ENCODE results near the gene GP1BB.

GP1BB gene

GRCh38 chr22:19739911-19740449 lies 16.6 kb downstream of the GP1BB start:
- TF ChIP-seq CTCF (IDR thresholded peaks at IDR 0.05; ENCODE audit: unreplicated experiment in 3 of 3), result no peak
- peaks cover 32% of the 10 kb centered on the region for H3K27me3 Mint-ChIP-seq (ENCODE audit: low read depth)
- no peaks in the 10 kb centered on the region for H3K9me3 Mint-ChIP-seq
- H3K4me1 Mint-ChIP-seq, result peaks cover 23% of the 10 kb centered on the region
- no peak overlapping the region for H3K4me3 Mint-ChIP-seq
- no peak overlapping the region for H3K27ac Mint-ChIP-seq
- H3K36me3 Mint-ChIP-seq (ENCODE audit: low read depth), result no peaks in the 10 kb centered on the region

- no peak for TF ChIP-seq CTCF (IDR thresholded peaks at IDR 0.05; ENCODE audit: unreplicated experiment in 3 of 3)
- no peaks in the 10 kb centered on the region for H3K36me3 Mint-ChIP-seq (ENCODE audit: low read depth)
- peaks cover 27% of the 10 kb centered on the region for H3K27me3 Mint-ChIP-seq (ENCODE audit: low read depth)
- H3K9me3 Mint-ChIP-seq, result no peaks in the 10 kb centered on the region
- H3K27ac Mint-ChIP-seq, result no peak overlapping the region
- peaks cover 24% of the 10 kb centered on the region for H3K4me1 Mint-ChIP-seq
- H3K4me3 Mint-ChIP-seq, result no peak overlapping the region
These were observed 17.2 kb downstream of the GP1BB start for GRCh38 chr22:19740586-19740985.

GRCh38 chr22:19741053-19741452 lies 17.7 kb downstream of the GP1BB start:
- no peaks in the 10 kb centered on the region for H3K9me3 Mint-ChIP-seq
- H3K4me1 Mint-ChIP-seq, result peaks cover 24% of the 10 kb centered on the region
- H3K27me3 Mint-ChIP-seq (ENCODE audit: low read depth), result peaks cover 24% of the 10 kb centered on the region
- no peaks in the 10 kb centered on the region for H3K36me3 Mint-ChIP-seq (ENCODE audit: low read depth)
- no peak for TF ChIP-seq CTCF (IDR thresholded peaks at IDR 0.05; ENCODE audit: unreplicated experiment in 3 of 3)
- H3K27ac Mint-ChIP-seq, result peak overlapping the region in 1 of 3 experiments; percentile 59
- no peak overlapping the region for H3K4me3 Mint-ChIP-seq

GRCh38 chr22:19742160-19743066 lies 19.1 kb downstream of the GP1BB start:
- Mint-ChIP-seq H3K4me3 (no peak overlapping the region), H3K27ac (no peak overlapping the region), H3K9me3 (no peaks in the 10 kb centered on the region), H3K27me3 (ENCODE audit: low read depth) (peaks cover 14% of the 10 kb centered on the region), H3K4me1 (peaks cover 19% of the 10 kb centered on the region), H3K36me3 (ENCODE audit: low read depth) (no peaks in the 10 kb centered on the region)
- TF ChIP-seq CTCF (IDR thresholded peaks at IDR 0.05; ENCODE audit: unreplicated experiment in 3 of 3), result no peak

GRCh38 chr22:19743081-19743480 lies 19.7 kb downstream of the GP1BB start:
- peaks cover 19% of the 10 kb centered on the region for H3K4me1 Mint-ChIP-seq
- no peaks in the 10 kb centered on the region for H3K9me3 Mint-ChIP-seq
- no peak overlapping the region for H3K4me3 Mint-ChIP-seq
- no peak overlapping the region for H3K27ac Mint-ChIP-seq
- TF ChIP-seq CTCF (IDR thresholded peaks at IDR 0.05; ENCODE audit: unreplicated experiment in 3 of 3), result no peak
- peaks cover 14% of the 10 kb centered on the region for H3K27me3 Mint-ChIP-seq (ENCODE audit: low read depth)
- H3K36me3 Mint-ChIP-seq (ENCODE audit: low read depth), result no peaks in the 10 kb centered on the region

Measured in nephron (organoid).